DMS153 treated with DMSO at 0.1 percent for 48 hours (cell line): ENCODE results near the gene KCNH5.

Experiments used
- DNase-seq: peaks from one replicate; lab custom pipeline; 2025; ENCODE audit not compliant: unreplicated experiment; lab: John Stamatoyannopoulos, UW

Gene KCNH5

DNA sequence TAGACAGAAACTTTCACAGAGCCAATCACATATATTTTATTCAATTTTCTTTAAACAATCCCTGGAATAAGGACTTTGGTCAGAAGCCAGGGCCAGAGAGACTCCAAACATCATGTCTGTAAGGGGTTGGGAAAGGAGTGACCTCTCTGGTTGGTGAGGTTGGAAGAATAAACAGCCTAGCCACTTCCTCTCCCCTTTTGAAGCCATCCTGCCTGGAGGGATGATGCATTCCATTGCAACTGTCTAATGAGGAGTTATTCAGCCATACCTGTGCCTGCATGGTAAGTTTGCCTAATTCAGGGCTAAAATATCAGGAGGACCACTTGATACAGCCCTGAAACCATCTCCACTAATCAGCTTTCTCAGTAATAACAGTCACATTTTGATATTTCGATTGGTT is 299.8 kb downstream of the KCNH5 start:
- no peak for DNase-seq

DNA sequence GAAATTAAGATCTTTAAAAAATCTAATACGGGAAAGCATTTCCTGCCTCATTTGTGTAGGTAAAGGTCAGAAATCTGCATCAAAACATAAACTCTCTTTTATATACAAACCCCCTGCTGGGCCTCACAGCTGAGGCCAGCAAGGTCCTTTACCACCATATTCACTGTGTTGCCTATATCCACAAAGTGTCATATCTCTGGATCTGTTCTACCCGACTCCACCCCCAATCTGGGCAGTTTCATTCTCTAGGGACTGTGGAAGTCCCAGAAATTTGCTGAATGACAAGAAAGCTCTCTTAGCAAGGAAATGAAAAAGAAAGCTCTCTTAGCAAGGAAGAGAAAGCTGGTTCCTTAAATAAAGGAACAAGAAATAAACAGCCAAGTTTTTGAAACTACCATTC is 301.7 kb downstream of the KCNH5 start:
- DNase-seq = no peak

DNA sequence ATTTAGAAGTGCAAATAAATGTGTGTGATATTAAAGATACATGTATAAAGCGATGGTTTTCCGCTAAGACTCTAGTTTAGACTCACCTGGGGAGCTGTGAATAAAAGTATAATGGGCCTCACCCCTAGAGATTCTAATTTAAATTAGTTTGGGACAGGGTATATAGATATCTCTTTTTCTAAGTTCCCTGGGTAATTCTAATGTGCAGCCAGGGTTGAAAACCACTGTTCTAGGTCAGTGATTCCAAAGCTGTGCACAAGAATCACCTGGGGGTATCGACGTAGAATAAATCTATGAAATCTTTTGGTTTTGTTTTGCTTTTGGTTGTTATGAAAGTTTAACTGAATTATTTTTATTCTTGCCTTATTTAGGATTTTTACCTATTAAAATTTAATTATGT is 302.1 kb downstream of the KCNH5 start:
- DNase-seq = no peak

DNA sequence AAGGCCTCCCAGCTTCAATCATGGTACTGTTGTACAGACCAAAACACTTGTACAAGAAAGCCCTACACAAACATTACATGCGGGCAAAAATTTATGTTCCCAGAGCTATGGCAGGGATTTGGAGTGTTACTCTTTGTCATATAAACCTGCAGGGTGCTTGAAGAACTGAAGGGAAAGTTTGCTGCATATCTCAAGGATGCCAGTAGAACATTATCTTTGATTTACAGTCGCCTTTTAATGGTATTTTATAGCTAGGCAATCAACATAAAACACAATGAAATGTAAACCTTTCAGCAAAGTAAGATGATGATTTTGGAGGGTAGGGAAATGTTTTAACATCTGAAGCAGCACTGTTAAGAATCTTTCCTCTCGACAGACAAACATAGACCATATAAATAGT is 305.6 kb downstream of the KCNH5 start:
- DNase-seq = no peak

GRCh38 chr14:62736048-62737043 is 308.9 kb downstream of the KCNH5 start:
- no peak for DNase-seq

GRCh38 chr14:62734831-62735230 is 310.4 kb downstream of the KCNH5 start:
- DNase-seq = no peak

GRCh38 chr14:62722406-62722805 is 322.9 kb downstream of the KCNH5 start:
- DNase-seq = no peak

GRCh38 chr14:62718629-62719028 is 326.6 kb downstream of the KCNH5 start:
- DNase-seq = no peak

DNA sequence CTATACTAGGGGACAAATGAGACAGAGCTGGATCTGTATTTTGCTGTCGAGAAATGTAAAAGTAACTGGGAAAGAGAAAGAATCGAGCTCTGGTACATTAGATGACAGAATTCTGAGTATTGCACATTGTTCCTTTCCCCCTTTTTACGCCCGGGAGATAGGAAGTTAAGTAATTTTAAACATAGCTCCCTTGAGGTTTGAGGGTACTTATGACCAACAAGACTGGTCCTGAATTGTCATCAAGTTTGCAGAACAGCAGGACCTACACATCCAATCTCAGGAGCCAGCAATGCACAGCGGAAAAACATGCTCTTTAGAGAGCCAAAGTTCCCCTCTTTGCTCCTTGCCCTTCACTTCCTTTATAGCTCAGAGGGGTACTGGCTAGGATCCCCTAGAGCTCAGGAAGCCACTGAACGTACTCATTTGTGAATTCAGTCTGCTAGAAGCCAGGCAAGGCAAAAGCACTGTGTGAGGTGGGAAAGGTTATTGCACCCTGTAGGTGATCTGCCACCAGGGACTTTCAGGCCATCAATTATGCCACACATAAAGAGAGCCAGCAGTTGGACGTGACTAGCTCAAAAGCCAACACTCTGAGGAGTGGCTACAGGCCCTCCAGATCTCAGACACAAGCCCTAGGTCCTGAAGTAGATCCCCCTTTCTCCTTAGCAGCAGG is 333.8 kb downstream of the KCNH5 start:
- no peak for DNase-seq

DNA sequence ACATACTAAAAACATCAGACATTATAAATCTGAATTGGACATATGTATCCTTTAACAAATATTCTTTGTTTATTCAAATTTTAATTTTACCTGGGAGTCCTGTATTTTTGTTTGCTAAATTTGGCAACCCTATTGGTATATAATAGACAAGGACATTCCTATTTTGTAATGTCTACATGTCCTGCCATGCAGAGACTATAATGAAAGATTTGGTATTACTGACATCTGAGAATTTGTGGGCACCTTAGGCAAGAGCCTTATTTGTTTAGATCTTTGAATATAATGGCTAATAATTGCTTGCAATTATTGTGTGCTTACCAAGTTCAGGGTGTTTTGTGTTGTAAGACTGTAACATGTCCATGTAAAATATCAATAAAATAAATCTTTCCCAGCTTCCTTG is 334.4 kb downstream of the KCNH5 start:
- peak; percentile 45 for DNase-seq

GRCh38 chr14:62709773-62710172 is 335.5 kb downstream of the KCNH5 start:
- DNase-seq = no peak

DNA sequence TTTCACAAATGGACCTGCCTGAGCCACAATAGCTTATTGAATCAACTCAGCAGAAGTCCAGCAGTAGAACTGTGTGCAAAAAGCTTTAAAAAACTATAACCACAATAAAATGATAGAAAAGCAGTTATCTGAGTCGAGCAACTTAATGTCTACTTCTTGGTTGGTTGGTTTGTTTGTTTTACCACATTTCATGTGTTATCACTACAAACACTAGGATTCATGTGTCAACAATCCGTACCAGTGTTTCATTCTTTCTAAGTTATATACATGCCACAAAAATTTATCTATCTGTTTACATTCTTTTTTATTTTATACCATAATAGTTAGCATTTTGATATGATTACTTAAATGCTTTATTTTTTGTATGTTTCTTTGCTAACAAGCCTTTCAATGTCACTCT is 339.0 kb downstream of the KCNH5 start:
- no peak for DNase-seq

- no peak for DNase-seq
Observed at GRCh38 chr14:62697461-62697860, 347.8 kb downstream of the KCNH5 start.

- DNase-seq = no peak
Observed at GRCh38 chr14:62696929-62697328, 348.3 kb downstream of the KCNH5 start.

GRCh38 chr14:62696331-62696924 is 348.8 kb downstream of the KCNH5 start:
- DNase-seq = no peak

DNA sequence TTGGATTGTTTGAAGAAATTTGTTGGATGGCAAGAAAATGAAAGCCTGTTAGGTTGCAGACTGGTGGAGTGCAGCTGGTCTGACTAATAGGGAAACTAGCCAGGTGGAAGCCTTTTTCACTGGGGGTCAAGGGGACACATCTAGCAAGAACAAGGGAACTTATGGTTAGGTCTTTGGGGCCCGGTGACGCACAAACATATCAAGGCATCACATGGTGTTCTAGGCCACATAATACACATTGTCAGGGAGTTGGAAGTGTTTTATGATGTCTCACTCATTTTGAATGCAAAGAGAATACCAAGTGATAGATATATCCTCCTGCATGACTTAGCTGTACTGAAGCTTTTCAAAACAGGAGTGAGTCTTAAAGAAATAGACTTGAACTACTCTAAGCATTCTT is 351.2 kb downstream of the KCNH5 start:
- DNase-seq = no peak

- no peak for DNase-seq
Observed at GRCh38 chr14:62692490-62693106, 352.7 kb downstream of the KCNH5 start.

DNA sequence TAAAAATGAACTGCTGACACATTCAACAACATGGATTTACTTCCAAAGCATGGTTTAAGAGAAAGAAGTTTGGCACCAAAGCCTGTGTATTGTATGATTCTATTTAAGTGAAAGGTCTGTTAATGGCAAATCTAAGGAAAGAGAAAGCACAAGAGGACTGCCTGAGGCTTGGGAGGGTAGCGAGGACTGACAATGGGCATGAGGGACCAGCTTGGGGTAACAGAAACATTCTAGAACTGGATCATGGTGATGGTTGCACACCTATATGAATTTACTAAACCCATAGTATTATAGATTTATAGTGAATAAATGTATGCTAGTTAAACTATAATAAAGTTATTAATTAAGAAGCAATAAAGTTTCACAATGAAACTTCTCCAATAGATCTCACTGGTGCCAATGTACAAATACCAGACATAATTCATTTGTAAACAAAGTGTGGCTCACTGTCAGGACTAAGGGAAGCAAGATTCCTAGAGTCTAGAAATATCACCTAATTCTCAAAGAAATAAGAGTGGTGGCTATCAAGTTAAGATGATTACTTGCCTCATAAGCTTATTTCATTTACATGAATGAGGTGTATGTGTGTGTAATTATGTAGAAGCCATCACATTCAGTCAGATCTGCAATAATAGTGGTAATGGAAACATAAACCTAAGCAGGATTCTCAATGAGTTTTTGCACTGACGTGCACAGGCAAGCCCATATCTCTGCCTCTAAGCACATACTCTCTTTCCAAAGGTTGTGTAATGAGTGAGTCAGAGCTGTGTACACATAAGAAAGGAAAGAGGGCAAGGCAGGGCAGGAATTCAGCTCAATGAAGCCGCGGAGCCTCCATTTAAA is 353.4 kb downstream of the KCNH5 start:
- DNase-seq = peak; percentile 87

GRCh38 chr14:62689733-62690132 is 355.5 kb downstream of the KCNH5 start:
- no peak for DNase-seq

- DNase-seq = no peak
Observed at GRCh38 chr14:62687818-62688217, 357.4 kb downstream of the KCNH5 start.

DNA sequence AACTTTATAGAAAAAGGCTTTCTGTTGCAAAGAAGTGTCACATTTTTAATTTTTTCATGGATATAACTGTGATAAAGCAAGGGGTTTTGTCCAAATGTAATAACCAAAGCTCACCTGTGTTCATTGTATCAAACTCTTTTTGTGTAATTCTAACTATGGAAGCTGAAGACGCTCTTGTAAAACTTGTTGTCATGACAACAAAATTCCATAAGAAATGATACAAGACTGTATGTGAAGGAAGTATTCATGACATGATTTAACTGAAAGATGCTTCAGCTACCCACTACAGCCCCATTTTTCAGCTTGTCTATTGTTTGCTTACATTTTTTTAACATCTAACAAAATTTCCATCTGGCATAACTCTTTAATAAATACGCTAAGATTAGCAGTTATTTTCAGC is 360.9 kb downstream of the KCNH5 start:
- DNase-seq = no peak
